Stimulated activated naive CD4-positive, alpha-beta T cell (primary cell): ENCODE measurements around the gene NCOA6.

Source experiments
- DNase-seq, 6 experiments: peaks; one replicate each; lab custom pipeline; 2025; lab: John Stamatoyannopoulos, UW

Gene NCOA6

DNA sequence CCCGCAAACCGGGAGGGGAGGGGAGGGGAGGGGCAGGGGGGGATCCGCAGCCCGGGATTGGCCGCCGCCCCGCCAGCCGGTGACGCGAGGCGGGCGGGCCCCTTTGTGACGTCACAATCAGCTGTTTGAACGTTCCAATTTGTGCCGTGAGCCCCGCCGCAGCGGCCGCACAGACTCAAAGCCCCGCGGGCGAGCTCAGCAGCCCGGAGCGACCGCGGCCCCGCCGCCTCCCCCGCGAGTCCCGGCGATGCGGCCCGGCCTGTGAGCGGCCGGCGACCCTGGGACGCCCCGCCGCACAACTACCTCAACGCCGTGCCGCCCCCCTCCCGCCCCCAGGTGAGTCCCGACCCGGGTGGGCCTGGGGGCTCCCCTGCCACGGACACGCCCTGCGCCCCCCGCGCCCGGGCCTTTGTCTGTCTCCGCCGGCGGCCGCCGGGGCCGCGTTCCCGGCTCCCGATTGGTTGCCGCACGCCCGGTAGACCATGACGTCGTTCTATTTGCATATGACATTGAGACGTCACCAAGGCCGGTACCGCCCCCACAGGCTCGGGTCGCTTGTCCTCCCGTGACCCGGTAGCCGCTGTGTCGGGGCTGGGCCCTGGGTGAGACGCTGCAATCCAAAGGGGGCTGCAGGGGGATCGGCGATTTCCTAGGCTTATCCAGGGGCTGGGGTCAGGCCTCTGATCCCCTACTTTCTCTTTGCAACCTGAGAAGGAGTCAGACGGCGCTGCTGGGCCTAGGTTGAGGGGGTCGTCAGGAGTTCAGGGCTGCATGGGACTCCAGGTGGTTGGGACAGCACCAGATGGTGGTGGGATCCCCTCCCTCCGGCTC is 121.1 kb downstream of the NCOA6 start, which contains the start of gene TP53INP2:
Gene TP53INP2, plus strand, starts transcription at position 168 of the 831 bp plus-strand sequence. CDS start 4,396 bp downstream, outside the sequence.
- DNase-seq, result peak; percentile 83 to 89 (median 86)

DNA sequence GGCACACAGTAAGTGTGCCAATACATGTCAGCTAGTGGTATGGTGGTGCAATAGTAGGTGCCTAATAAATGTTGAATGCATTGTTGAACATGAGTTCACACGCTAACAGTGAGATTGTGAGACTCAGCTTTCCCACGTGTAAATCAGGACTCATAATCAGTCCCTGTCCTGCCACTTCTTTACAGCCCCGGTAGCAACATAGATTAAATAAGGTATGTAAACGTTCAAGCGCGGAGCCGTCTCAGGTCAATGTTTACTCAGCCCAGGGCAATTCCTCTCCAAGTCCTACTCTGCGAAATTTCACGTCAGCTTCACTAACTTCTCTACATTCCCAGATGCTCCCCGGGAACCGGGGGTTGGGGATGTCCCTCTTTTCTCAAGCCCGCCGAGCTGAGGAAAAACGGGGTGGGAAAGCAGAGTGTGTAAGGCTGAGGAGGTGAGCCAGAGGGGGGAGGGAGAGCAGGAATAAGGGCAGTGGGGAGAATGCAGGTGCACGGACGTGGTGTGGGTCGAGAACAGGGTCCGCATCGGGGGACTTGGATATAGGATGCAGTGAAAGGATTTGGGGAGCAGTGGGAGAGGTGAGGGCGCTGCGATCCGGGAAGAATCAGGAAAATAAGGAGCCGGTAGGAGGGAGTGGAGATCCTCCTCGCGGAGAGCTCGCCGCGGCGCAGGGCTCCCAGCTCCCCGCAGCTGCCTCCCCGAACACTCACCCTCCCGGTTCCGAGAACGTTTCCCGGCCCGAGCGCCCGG is 121.9 kb downstream of the NCOA6 start:
- DNase-seq, result peak in 3 of 6 experiments; percentile 20 to 56 (median 55)

DNA sequence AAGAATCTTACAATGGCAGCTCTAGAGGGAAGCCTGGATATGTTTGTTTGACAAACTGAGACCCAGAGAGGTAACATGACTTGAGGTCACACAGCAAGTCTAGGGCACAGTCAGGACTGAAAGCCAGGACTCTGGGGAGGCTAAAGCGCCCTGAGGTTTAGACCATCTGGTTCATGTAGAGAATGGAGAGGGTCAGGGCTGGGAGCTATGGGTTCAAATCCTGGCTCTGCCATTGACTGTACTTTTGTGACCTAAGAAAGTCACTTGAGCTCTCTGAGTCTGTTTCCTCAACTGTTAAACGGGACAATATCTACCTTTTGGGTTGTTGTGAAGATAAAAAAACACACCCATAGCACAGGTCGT is 122.4 kb downstream of the NCOA6 start:
- no peak for DNase-seq

DNA sequence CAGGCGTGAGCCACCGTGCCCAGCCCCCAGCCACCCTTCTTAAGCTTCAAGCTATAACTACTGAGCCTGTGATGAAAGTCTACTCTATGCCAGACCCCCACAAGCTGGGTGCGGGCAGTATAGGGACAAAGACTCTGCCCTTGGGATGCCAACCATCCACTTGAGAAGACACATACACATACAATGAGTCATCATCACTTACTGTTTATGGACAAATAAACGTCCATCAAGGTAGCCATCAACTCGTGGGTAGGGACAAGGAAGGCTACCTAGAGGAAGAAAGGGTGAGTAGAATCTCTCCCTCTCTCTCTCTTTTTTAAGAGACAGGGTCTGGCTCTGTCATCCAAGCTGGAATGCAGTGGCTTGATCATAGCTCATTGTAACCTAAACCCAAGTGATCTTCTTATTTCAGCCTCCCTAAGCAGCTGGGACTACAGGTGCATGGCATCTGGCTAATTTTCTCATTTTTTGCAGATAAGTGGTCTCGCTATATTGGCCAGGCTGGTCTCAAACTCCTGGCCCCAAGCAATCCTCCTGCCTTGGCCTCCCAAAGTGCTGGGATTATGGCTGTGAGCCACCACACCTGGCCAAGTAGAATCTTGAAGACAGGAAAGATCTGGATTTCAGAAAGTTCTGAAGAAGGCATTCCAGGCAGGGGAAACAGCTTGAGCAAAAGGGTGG is 123.9 kb downstream of the NCOA6 start:
- no peak for DNase-seq

DNA sequence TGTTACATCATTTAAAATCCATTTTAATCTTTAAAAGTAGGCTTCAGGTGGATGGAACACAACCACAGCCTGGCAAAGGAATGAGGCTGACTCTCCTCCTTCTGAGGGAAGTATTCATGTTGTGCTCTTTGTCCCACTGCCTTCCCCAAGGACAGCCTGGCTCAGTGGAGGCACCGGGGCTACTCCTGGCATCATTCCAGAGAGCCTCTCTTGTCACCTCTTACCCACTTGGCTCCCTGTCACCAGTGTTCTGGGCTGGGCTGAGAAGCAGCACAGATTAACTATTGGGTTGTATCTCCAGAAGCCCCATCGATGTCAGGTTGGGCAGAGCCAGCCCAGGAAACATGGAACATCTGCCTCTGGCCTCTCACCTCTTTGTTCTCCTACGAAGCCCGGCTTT is 132.0 kb downstream of the NCOA6 start:
- no peak for DNase-seq

DNA sequence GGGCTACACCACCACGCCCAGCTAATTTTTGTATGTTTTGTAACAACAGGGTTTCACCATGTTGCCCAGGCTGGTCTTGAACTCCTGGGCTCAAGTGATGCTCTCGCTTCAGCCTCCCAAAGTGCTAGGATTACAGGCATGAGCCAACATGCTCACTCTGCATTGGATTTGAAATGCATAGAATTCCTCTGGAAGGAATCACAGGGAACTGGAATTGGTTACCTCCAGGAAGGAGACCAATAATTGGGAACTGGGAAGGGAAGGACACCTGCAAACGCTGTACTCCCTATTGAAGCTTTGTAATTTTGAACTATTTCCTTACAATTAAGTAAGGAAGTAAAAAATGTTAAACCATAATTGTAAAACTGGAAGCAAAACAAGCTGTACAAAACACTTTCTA is 133.6 kb downstream of the NCOA6 start:
- no peak for DNase-seq

DNA sequence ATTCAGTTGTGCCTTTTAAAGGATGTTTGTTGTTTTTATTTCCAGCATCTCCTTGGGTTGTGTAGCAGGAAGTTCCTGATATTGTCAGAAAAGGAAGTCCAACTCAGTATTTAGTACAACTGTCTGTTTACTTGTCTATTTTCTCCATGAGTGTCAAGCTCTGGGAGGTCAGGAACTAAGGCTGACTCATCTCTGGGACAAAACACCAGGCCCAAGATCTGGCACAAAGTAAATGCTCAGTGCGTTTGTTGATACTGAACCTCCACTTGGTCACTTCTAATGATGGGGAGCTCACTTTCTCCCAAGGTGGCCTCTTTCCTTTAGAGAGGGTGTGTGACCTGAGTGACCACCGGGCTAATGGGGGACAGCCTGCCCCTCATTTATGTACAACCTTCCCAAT is 136.0 kb downstream of the NCOA6 start:
- DNase-seq, result no peak

DNA sequence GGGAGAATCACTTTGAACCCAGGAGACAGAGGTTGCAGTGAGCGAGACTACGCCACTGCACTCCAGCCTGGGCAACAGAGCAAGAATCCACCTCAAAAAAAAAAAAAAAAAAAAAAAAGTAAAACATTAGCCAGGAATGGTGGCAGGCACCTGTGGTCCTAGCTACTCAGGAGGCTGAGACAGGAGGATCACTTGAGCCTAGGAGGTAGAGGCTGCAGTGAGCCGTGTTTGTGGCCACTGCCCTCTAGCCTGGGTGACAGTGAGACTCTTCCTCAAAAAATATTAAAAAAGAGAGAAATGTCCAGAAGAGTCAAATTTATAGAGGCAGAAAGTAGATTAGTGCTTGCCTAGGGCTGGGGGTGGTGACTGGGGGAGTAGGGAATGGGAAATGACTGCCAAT is 141.8 kb downstream of the NCOA6 start:
- DNase-seq, result no peak

DNA sequence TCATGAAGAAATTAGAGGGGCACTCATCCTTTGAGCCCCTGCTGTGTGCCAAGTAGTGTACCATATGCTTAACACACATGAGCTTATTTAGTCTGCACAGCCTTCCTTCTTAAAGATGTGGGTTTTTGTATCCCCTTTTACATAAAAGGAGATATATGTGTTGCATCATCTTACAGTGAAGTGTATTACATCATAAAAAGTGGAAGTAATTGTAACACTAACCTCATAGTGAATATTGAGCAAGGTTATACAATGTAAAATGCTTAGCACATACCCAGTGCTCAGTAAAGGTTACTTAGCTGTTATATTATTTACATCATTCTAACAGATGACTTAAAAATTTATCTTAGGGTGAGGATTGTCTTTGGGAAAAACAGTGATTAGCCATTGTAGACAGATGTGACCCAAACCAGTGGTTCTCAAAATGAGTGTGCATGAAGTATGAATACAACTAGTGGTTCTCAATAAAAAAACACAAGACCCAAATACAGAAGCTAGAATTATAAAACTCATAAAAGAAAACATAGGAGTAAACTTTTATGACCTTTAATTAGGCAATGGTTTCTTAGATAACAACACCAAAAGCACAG is 144.8 kb downstream of the NCOA6 start:
- no peak for DNase-seq

DNA sequence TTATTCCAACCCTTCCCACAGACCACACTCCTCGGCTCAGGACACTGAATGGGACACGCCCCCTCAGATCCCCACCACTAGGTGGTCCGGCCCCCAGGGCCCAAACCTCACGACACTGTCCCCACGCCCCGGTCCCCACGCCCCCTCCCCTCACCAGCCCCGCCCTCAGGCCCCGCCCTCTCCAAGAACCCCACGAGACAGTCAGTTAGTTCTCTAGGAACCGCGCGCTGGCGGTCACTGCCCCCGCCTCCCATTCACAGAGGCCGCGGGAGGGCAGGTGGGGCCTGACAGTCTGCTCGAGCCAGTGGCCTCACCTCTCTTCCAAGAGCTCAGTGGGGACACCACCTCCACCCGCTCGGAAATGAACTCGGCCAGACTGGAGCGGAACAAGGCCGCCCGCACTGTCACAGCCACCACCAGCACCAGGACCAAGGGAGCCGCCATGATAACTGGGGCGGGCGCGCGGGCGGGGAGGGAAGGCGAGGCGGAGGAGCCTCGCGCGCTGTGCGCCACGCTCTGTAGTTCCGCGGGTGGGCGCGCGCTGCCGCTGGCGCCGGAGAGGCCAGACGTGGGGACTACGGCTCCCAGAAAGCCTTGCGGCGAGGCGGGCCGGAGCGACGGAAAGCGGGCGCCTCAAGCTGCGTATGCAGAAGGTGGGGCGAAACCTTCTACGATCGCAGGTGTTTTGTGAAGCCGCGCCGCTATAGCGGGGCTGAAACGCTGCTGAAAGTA is 148.6 kb downstream of the NCOA6 start, which contains the start of gene PIGU:
Gene PIGU, minus strand, starts transcription at position 451 of the 732 bp plus-strand sequence. Its CDS starts 7 bp downstream, at position 444.
- DNase-seq, result peak; percentile 90 to 95 (median 94)

DNA sequence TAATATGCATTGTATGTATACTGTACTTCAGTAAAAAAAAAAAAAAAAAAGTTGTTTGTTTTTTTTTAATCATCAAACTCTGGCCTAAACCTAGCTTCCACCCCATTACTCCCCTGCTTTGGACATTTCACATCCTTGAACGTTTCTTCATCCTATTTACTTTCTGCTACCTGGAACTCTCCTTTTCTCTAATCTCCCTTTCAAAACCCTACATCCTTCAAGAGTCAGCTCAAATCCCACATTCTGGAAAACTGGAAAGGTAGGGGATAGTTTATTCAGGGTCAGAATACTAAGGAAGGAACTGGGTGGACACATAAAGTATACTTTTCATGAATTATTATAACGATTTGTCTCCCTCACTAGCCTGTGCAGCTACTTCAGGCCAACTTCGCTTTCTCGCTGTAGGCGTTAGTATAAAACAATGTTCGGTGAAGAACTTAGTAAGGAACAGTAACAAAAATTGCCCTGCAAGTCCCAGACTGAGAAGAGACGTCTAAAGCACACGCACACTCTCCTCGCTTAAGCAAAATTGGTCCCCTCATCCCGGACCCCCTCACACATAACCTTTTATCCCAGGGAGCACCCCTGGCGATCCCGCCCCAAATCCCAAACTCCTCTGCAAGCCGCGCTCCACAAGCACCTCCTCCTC is 149.3 kb downstream of the NCOA6 start:
- no peak for DNase-seq

DNA sequence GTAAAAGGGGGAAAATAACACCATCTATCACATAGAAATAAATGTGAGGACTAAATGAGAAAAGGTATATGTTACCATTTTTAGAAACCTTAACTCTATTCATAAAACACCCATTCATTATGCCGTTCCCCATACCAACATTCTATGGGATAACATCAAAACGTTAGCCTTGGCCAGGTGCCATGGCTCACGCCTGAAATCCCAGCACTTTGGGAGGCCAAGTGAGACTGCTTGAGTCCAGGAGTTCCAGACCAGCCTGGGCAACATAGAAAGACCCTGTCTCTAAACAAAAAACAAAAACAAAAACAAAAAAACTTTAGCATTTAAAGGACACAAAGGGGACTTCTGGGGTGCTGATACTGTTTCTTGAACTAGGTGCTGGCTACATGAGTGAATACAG is 149.9 kb downstream of the NCOA6 start:
- DNase-seq, result no peak

DNA sequence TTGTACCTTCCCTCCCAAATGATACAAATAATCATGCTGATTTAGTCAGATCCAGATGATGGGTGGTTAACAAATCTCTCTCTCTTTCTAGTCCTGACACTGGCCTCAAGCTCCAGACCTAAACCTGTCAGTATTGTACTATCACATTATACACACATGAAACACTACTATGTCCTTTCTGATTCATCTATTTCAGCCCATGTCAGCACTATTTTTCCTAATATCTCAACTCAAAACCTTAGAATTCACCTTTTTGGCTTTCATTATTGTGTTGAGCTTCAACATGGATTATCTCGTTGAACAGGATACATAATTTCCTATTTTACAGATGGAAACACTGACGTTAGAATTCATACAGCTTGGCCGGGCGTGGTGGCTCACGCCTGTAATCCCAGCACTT is 152.0 kb downstream of the NCOA6 start:
- no peak for DNase-seq

DNA sequence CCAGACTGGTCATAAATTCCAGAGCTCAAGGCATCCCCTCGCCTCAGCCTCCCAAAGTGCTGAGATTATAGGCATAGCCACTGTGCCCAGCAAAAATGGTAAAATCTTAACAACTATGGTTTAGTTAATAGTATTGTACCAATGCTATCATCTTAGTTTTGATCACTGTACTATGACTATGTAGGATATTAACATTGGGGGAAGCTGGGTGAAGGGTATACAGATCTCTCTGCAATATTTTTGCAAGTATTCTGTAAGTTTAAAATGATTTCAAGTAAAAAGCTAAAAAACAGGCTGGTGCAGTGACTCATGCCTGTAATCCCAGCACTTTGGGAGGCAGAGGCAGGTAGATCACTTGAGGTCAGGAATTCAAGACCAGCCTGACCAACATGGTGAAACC is 156.4 kb downstream of the NCOA6 start:
- DNase-seq, result no peak
